Activated naive CD8-positive, alpha-beta T cell treated with anti-CD3 and anti-CD28 coated beads, Interleukin-2, amount 50 U/mL, for 16 hours (primary cell): ENCODE data around the gene CPSF4L.
"Not testable (repeated sequence)": the region's sequence is repeated elsewhere in the genome, so short reads cannot be mapped to it uniquely, and the experiment has no call there.

Experiments used
- DNase-seq: peaks from one replicate; pipeline ENCODE4 v3.0.0-alpha.2; 2020; ENCODE audit warnings: low read depth, low spot score

The CPSF4L gene

DNA sequence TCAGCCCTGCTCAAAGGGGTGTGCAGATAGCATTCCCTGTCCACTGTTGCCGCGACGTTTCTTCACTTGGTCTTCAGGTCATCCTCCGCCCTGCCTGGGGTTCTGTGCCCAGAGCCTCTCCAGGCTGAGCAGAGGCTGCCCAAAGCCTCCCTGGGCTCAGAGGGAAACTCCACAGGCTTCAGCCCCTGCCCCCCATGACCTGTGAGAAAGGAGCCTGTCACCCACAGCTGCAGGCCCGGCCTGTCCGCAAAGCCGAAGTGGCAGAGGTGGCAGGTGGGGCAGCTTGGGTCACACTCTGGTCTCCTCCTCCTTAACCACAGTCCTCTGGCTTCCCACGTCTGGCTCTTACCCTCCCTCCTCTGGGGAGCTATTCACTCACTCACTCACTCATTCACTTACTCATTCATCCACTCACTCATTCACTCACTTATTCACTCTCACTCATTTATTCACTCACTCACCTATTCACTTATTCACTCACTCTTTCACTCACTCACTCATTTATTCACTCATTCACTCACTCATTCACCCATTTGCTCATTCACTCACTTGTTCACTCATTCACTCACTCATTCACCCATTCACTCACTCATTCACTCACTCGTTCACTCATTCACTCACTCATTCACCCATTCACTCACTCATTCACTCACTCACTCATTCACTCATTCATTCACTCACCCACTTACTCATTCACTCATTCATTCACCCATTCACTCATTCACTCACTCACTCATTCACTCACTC is 7.1 kb upstream of the CPSF4L start:
- DNase-seq: no peak

DNA sequence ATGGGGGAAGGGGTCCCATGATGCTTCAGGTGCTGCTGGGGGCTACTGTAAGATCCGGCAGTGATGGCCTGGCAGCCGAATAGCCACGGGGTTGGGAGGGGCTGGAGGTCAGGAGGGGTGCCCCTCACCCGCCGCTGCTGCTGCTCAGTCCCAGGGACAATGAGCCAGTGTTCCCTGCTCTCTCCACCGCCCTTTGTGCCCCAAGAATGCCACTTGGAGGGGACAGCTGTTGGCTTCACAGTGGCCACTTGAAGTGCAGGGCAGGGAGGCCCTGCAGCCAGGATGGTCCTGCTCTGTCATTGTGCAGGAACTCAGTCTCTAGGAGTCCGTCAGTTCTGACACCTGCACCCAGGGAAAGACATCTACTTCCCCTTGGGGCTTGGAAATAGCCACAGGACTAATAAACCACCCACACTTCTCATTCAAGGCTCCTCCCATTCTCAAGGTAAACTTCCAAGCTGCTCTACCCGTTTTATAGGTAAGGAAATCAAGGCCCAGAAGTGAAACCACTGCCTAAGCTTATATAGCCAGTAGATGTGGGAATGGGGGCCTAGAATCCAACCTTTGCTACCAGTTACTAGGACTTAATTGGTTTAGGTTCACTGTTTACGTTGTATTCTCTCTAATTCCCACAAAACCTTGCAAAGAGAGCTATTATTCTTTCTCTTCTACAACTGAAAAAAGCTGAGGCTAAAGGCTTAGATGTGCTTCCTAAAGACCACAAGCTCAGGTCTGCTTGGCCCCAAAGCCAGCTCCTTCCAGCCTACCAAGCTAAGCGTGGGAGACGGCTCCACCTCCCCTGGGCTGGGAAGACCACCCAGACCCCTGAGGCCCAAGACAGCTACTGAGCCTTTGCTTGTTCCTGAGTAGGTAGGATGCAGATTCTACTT is 6.2 kb upstream of the CPSF4L start:
- no peak for DNase-seq

DNA sequence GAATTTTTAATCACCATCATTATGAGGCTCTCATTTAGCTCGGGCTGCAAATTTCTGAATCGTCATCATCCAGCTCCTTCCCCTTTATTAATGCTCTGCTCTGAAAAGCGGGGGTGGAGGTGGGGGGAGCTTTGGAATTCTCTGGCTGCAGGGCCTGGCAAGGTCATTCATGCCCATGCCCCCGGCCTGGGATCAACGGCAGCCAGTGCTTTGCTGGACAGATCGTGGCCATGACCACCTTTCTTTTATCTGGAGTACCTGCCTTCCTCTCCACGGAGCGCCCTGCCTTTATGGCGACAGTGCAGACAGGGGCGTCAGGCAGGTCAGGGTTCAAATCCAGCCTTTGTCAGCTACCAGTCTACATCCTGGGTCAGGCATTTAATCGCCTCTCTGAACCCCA is 5.1 kb upstream of the CPSF4L start:
- no peak for DNase-seq

DNA sequence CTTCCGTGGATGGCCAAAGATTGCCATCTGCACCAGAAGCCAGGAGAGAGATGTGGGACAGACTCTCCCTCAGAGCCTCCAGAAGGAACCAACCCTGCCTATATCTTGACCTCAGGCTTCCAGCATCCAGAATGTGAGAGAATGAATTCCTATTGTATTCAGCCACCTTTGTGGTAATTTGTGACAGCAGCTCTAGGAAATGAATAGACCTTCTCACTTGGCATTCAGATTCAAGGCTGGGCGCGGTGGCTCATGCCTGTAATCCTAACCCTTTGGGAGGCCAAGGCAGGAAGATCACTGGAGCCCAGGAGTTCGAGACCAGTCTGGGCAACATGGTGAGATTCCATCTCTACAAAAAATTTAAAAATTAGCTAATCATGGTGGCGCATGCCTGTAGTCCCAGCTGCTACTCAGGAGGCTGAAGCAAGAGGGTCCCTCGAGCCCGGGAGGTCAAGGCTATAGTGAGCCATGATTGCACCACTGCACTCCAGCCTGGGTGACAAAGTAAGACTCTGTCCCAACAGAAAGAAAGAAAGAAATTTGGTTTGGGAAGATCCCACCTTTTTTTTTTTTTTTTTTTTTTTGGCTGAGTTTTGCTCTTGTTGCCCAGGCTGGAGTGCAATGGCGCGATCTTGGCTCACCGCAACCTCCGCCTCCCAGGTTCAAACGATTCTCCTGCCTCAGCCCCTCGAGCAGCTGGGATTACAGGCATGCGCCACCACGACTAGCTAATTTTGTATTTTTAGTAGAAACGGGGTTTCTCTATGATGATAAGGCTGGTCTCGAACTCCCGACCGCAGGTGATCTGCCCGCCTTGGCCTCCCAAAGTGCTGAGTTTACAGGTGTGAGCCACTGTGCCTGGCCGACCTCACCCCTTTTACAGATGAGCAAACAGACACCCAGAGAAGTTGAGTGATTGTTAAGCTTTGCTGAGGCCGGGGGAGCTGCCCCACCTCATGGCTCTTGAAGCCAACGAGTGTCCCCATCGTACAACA is 4.3 kb upstream of the CPSF4L start:
- DNase-seq: no peak

DNA sequence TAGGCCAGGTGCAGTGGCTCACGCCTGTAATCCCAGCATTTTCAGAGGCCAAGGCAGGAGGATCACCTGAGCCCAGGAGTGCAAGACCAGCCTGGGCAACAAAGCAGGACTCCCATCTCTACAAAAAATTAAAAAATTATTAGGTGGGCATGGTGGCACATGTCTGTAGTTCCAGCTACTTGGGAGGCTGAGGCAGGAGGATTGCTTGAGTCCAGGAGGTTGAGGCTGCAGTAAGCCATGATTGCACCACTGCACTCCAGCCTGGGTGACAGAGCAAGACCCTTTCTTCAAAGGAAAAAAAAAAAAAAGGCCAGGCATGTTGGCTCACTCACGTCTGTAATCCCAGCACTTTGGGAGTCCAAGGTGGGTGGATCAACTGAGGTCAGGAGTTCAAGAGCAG is 2.8 kb upstream of the CPSF4L start:
- DNase-seq: not testable (repeated sequence)

DNA sequence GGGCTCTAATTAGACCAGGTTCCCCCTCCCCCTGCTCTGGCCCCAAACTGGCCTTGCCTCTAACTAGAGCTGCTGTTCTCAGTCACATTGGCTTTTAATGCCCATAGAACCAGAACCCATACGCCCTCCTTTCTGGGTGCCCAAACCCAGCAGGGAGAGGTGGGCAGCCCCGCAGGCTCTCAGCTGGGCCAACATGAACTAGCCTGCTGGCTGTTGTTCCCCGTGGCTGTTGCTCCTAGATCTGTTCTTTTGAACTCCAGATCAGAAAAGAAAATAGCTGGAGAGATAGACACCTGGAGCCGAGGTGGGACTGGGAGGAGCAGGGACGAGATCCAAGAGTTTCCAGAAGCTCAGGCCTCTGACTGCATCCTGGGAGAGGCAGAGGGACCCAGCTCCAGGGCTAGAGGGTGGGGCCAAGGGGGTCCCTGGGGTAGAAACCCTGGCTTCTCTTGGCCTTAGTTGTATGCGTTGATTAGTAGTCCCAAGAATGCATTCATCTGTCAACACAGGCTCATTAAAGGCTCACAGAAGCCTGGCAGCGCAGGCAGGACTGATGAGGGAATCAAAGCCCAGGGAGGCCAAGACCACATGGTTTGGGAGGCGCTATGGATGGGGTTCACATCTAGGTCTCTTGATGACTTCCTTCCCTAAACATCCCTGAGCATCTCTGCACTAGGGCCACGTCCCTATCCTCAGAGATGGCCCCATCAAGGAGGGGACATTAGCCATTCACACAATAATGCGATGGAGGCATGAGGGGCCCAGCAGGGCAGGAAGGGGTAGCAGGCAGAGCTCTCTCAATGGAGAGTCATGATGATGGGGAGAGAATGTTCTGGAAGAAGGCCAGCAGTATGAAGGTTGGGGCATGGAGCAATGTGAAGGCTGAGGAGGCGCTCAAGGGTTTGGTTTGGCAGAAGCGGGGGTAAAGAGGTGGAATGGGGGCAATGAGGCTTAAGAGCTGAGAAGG is 1.3 kb upstream of the CPSF4L start:
- no peak for DNase-seq

DNA sequence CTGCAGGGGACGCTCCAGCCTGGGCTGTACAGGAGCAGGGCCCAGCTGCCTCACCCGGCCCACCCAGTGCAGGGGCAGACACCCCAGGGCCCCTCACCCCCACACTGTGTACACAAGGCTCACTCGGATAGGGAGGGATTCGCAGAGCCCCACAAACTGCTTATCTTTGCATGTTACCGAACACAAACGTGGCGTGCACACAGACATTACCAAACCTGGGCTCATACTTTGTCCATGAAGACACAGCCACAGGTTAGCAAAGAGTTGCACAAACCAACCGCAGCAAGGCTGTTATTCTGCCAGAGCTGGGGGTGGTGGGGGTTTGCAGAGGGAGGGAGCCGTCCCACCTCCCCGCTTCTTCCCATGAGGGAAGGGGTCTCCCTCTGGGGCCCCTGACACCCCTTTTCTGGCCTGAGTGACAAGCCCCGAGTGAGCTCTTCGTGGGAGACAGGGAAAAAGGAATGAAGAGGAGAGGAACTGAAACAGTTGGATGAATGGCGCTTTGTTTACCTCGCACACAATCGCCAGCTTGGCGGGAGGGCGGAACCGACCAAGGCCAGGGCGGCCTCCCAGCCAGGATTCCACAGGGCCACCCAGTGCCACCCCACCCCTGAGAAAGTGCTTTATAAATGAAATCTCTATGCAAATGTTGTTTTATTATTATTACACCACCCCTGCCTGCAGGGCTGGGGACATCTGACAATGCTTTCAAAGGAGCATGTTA is 434 bp upstream of the CPSF4L start:
- DNase-seq: no peak

DNA sequence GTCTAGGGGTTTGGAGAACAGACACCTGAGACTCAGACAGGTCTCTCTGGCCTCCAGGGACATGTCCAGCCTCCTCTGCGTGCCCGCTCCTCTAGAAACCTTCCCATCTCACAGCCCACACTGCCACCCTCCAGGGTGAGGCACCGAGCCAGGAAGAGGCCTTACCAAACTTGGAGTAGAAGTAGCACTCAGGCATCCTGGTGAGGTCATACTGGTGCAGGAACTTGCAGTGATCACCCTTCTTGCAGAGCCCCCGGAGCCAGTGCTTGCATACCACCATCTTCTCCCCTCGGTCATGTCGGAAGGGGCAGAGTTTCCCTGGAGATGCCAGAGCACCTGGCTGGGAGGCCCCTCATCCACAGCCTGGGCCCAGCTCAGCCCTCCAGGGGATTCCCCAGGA is 4.2 kb downstream of the CPSF4L start:
- no peak for DNase-seq

DNA sequence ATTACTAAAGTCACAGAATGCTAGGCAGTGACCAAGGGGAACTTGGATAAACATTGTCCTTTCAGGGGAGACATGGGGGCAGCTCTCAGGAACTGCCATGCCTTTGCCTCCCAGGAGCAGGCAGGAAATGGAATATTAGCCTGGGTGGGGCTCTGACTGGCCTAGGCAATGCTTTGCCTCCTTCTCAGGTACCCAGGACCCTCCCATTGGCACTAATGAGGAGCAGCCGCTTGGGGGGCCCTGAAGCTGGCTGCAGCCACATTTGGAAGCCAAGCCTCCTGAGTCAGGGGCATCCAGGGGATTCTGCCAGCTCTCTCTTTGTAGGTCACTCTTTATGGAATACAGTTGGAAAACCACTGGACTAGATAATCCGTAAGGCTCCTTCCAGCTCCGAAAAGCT is 5.5 kb downstream of the CPSF4L start:
- no peak for DNase-seq

DNA sequence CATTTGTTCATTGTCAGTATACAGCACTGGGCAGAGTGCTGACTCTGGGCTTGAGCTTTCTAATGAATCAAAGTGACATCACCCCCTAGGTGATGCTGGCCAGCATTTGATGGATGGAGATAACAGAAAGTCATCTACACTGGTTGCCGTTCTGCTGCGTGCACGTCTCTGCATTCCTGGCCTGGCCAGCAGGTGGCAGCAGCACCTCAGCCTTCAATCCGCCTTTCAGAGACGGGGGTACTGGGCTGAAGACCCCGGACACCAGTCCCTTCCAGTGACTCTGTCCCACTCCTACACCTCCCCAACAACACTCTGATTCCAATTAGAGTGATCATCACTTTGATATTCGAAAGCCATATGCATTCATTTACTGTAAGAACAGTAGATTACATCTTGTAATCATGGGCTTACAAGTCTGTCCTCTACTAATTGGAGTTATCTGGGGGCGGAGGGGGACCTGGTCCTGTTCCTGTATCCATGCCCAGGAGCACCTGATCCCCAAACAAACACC is 6.0 kb downstream of the CPSF4L start:
- DNase-seq: peak; percentile 9

DNA sequence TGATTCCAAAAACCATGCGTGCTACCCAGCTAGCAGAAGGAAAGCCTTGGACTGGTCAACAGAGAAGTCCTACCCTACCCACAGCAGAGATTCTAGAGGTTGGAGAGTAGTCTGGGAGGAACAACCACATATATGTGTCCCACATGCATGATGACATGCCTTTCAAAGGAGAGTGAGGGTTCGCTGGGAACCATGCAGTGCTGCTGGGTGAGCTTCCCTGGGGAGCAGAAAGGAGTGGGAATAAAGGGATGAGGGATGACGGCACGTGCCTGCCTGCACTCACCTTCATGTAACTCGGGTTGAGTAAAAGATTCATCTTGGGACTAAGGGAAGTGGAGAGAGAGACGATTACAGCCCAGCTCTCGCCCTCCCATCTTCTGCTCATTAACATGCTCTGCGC is 9.8 kb downstream of the CPSF4L start:
- no peak for DNase-seq

DNA sequence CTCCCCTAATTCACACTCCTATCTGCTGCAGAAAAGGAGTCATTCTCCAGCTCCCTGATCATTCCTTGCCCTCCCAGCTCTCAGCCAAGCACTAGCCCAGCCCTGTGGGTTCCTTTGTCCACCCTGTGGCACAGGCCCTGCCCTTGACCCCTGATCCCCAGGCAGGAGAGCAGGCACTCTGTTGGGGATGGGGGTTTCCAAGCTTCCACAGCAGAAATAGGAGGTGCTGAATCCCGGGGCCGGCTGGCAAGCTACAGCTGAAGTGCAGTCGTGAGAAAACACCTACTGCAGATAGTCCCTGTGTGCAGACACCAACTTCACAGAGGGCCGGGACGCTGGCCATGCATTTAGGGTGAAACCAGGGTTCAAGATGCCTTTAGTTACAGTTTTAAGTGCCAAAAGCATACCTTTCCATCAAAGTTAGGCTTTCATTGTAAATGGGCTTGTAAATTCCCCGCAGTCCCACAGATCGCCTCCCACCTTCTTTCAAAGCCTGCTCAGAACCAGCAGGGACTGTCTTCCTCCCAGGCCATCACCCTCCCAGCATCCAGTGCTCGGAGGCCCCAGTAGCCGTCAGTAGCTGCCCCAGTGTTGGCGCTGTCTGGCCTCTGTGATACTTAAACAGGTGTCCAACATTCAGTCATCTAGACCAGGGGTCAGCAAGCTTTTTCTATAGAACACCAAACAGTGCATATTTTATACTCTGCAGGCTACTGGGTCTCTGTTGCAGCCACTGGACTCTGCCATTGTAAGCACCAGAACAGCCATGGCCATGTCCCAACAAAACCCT is 10.6 kb downstream of the CPSF4L start:
- DNase-seq: no peak

DNA sequence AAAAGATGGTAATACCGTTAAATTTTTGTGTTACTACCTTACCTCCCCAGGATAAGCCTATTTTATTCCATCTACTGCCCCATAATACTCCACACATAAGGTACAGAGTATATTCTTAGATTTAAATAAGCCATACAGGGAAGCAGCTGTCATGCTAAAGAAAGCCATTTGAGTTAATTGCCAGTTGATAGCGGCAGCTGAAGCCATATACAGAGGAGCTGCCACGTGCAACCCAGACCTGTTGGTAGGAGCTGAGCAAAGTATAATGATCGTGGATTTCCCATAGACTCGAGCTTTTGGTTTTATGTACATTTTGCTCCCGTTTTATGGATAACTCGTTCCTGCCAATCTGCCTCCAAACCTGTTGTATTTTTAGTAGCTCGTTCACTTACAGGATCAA is 12.0 kb downstream of the CPSF4L start:
- DNase-seq: no peak

DNA sequence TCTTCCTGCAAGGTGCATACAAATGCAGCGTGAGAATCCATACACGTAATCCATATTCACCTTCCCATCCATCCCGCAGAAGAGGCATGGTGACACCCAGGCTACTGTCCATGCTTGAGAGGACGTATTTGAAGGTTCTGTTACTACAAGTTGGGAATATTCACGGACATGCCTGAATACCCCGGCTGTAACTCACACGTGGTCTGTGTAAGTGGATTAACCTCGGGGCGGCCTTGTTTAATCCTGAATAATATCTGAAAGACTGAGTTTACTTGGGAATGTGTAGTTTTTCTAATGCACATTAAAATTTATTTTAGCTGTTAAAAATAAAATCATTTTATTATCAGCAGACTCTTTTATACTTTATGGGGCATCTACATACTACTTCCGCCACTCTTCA is 13.1 kb downstream of the CPSF4L start:
- no peak for DNase-seq

DNA sequence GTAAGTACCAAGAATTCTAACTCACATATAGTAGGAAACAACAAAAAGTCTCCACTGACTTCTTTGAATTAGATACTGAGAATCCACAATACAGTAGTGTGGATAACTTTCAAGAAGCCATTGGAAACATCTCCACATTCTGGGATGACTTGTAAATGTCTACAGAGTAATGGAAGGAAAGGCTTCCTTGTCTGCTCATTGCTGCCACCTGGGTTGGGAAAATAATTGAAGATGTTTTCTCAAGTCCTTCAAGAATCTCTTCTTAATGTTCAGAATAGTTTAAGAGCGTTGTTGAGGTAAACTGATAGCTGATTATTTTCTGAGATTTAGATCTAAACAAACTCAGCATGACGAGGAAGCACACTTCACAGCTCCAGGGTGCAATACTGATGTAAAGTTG is 14.0 kb downstream of the CPSF4L start:
- no peak for DNase-seq

DNA sequence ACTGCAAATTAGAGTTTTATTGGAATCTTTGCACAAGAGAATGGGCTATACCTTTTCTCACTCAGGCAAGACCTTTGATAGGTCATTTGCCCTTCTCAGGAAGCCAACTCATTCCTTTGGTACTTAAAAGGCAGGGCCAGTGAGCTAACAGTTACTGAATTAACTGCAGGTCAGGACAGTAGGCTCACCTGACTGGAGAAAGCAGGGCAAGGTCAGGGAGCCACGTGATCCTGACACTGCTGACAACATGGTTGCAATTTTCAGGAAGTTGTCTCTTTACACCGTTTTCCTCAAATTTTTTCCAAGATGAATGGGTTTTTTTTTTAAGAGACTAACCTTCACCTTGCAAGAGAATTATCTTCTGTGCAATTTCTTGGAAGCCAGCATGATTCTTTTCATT is 21.1 kb downstream of the CPSF4L start:
- DNase-seq: no peak

DNA sequence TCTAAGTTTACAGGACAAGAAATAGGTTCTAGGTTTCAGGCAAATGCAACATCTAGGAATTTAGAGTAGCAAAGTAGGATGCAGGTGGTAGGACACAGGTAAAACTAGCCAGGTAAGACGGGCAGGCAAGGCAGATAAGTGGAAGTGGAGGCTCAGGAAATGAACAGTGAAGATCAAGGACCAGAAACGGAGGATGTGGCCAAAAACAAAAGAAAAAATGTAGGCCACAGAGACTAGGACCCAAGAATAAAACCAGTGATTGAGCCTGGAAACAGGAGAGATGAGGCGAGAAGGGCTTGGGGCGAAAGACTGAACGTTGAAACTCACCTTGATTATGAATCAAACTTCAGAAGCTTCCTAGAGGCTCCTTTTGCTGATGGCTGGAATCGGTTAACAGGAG is 24.0 kb downstream of the CPSF4L start:
- no peak for DNase-seq

DNA sequence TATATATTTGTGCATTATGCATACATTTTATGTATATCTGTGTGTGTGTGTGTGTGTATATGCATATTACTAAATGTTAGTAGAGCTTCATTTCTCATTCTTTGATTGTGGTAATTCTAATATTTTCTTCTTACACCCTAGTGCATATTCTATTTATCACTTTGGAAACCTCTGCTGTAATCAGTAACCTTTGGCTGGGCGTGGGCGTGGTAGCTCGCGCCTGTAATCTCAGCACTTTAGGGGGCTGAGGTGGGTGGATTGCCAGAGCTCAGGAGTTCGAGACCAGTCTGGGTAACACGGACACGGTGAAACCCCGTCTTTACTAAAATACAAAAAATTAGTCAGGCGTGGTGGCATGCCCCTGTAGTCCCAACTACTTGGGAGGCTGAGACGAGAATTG is 26.9 kb downstream of the CPSF4L start:
- no peak for DNase-seq
